ENCODE results near the gene WDR86.
A peak's percentile ranks its signal among the peaks of the same experiment; 100 is the strongest.

WDR86 gene

DNA sequence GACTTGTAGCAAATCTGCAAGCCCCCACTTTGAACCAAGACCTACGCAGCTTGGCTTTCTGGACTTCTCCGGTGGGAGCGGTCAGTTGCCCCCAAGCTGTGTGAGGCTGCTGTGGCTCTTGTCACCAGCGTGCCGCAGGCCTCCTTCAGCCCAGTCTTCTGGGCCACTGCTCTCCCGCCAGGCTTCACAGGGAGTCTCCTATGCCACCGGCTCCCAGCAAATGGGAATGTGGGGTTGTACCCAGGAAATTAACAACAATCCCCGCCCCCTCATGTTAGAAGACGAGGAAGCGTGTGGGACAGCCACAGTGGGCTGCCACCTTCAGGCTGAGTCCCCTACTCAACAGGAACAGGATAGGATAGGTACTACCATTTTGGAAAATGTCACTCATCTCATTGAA lies 4.2 kb downstream of the WDR86 start:
- no peak for DNase-seq

DNA sequence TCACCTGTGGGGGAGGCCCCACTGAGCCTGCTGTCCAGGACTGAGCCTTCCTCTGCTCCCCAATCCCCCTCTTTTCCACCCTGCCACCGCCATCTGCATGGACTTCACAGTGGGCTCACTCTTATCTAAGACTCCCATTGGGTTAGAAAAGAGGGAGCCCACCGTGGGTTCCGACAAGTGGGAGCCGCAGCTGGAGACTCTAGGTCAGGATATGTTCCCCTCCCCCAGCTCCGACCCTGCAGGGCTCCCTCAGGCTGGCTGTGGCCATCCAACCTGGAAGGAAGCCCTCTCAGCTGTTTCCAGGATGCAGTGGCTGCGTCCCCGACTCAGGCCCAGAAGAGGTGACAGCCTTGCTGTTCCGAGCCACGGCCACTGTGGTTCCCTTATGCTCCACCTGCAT lies 4.8 kb downstream of the WDR86 start:
- DNase-seq, result no peak

GRCh38 chr7:151404216-151405011 lies 5.4 kb downstream of the WDR86 start:
- DNase-seq, result no peak

- no peak for DNase-seq
Observed at GRCh38 chr7:151403764-151404163, 6.1 kb downstream of the WDR86 start.

- no peak for DNase-seq
Observed at GRCh38 chr7:151402029-151402835, 7.6 kb downstream of the WDR86 start.

- no peak for DNase-seq
Observed at GRCh38 chr7:151400626-151401315, 9.1 kb downstream of the WDR86 start.

DNA sequence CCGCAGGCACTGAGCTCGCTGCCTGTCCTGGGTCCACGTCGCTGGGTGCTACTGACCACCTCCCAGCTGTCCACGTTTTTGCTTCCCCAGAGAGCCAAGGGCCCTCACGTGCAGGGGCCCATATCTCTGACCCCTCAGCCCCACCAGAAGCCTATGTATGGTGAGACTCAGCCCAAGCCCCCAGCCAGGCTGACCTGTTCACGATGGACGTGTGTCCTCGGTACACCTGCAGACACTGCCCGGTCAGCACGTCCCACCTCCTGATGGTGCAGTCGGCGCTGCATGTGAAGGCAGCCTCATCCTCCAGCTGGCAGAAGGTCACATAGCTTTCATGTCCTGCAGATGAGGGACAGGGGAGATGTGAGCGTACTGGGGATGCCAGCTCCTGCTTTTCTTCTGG lies 9.9 kb downstream of the WDR86 start:
- no peak for DNase-seq

GRCh38 chr7:151399305-151399601 lies 10.6 kb downstream of the WDR86 start:
- DNase-seq, result no peak

- DNase-seq, result no peak
Observed at GRCh38 chr7:151398446-151399304, 11.2 kb downstream of the WDR86 start.

- no peak for DNase-seq
Observed at GRCh38 chr7:151397026-151397425, 12.8 kb downstream of the WDR86 start.

GRCh38 chr7:151396328-151396970 lies 13.4 kb downstream of the WDR86 start:
- no peak for DNase-seq

- DNase-seq, result no peak
Observed at GRCh38 chr7:151395036-151395367, 14.8 kb downstream of the WDR86 start.

GRCh38 chr7:151394076-151395035 lies 15.5 kb downstream of the WDR86 start:
- DNase-seq, result no peak

GRCh38 chr7:151393031-151393977 lies 16.5 kb downstream of the WDR86 start:
- DNase-seq, result no peak

GRCh38 chr7:151392426-151392825 lies 17.4 kb downstream of the WDR86 start:
- DNase-seq, result no peak

DNA sequence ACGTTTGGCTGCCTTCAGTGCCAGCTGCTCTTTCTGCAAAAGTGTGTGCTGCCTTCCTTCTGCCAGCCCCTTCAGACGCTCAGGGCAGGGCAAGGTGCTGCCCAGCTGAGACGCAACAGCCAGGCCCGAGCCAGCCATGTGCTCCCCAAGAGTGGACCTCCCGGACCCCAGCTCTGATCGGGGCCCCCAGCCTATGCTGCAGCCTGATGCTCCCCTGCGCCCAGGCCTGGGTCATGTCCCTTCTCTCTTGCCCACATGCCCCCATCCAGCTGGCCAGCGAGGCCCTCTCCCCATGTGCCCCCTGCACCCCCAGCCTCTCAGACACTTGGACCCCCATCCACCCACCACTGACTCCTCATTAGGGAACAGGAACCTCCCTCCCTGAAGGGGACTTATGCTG lies 17.8 kb downstream of the WDR86 start:
- no peak for DNase-seq

GRCh38 chr7:151391358-151391730 lies 18.5 kb downstream of the WDR86 start:
- no peak for DNase-seq

- DNase-seq, result peak; percentile 47
Observed at GRCh38 chr7:151390598-151391357, 19.1 kb downstream of the WDR86 start.
